Measurements from ENCODE around the gene MCTP1. TPM values are rescaled to one million over a fixed set of nuclear protein-coding genes. Genes with fewer than 3 reads are reported as not detected.

Gene MCTP1
- total RNA-seq, 1 donor from 2014 or later, result 6.4 TPM

DNA sequence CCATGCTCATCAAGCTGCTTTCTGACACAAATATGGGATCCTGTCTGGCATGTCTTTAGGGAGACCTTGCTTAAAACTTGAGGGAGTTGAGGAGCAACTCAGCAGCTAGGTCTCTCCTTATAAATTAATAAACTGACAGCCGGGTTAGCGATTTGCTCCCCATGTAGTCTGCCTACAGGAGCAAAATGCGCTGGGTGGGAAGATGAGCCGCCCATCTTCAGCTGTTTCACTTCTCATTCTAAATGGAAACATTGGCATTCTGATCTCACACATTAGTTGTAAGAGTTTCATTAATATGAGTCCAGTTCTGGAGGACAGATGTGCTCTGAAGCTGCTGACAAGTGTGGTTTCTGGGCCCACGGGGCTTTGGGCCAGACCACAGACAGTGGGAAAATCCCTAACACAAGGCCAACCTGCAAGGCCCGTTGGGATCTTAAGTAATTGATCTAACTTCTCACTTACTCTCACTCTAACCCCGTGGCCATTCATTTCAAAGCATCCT lies 197.0 kb downstream of the MCTP1 start:
- intact Hi-C loops (cut with micrococcal nuclease), result no loop called here
- ATAC-seq, result peak; percentile 63

DNA sequence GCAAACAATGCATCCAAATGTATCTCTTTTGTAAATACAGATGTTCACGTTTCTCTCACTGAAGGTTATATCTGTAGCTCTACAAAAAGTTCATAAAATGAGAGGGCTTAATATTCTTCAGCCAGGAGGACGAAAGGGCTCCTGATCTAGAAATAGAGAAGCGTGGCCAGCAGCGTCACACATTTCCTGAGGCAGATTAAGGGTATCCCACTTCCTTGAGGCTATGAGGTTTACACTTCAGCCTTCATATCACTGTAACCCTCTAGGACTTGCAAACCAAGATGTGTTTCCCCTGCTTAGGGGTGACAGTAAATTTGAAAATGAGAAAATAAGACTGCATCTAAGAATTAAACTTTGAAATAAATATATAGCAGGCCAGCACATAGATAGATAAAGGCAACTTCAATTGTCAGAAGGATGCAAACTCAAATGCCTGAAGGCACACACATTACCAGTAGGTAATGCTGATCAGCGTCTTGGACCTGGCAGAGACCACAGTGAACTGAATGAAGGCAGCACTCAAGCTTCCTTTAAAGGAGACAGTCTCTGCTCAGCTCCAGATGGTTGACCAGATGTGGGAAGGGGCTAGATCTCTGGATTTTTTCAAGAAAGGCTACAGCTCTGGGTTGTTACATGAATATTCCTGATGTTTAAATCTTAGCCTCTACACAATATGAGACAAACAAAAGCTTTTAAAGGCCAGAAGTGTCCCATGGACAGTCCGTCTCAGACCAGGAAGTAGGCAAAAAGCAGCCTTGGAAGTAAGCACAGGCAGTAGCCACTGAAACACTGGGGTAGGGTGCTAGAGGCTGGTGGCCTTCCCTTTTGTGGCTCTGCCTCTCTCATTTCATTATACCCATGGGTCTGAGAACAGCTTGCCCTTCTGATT lies 197.7 kb downstream of the MCTP1 start:
- intact Hi-C loops (cut with micrococcal nuclease), result no loop called here
- DNase-seq, result no peak
- peak; percentile 41 for ATAC-seq

More for the DNA sequence above, 197.0 kb downstream of the MCTP1 start:
- DNase-seq, result no peak

DNA sequence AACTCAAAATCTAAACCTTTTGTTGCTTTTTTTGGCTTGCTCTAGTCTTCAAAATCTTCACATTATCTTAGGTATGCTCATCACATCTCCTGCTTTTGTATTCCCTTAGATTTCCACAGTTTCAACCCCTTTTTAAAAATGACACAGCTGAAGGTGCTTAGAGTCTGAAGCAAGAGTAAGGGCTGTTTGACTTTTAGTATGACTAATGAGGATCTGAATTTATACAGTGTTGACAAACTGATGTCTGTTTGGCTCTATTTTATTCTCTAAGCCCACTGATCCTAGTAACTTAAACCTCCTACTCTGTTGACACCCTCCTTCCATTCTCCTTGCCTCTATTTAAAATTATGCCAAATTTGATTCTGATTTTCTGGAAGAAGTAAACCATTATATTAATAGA lies 200.1 kb downstream of the MCTP1 start:
- ATAC-seq (no peak), DNase-seq (no peak)
- intact Hi-C loops (cut with micrococcal nuclease), result no loop called here

DNA sequence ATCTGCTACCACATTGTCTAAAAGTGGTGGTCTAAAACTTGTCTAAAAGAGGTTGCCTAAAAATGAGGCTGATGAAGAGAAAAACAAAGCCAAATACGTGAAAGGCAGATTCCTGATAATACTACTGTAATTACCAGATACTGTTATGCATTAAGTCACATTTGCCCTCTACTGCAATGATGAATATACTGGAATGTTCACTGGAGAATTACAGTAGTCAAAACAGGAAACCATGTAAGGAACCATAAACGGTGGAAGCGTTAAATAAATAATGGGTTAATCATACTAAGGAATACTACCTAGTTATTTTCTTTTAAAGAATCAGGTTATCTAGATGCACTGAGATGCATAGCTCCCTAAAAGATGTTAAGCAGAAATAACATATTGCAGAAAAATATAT lies 201.3 kb downstream of the MCTP1 start:
- intact Hi-C loops (cut with micrococcal nuclease), result no loop called here
- ATAC-seq (no peak), DNase-seq (no peak)

DNA sequence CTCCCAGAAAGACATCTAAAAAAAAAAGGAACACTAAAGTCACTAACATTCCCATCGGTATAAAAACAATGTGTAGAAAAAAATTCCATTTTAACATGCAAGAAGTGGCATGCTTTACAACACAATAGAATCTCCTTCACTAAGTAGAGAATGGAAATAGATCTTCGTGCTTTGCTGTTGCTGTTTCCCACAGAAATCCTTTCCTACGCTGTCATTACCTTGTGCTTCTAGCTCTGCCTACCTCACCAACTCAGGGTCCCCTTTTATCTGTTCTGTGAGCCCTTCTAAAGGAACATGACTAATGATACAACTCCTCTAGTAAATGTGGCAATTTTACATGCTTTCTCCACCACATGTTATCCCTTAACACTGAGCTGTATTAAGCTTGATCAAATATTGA lies 202.9 kb downstream of the MCTP1 start:
- ATAC-seq (no peak), DNase-seq (no peak)
- intact Hi-C loops (cut with micrococcal nuclease), result no loop called here

DNA sequence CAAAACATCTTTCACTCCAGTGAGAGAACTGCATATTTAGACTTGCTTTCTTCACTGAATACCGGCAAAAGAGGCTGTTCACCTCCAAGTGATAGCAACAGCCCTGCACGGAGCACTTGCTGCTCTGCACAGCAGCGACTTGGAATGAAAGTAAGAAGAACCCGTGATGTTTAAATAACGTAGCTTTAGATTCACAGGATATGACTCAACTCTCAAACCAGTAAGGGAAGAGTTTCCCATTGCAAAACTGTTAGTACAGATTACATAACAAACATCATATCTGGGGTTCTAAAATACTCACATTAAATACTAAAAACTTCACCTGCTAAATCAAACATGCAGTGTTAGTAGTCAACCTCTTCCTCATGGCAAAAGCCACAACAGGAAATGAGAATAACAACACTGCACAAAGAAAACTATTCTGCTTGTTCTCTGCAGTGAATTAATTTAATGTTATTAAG lies 203.4 kb downstream of the MCTP1 start:
- ATAC-seq (peak; percentile 69), DNase-seq (peak; percentile 43)
- intact Hi-C loops (cut with micrococcal nuclease), result no loop called here

DNA sequence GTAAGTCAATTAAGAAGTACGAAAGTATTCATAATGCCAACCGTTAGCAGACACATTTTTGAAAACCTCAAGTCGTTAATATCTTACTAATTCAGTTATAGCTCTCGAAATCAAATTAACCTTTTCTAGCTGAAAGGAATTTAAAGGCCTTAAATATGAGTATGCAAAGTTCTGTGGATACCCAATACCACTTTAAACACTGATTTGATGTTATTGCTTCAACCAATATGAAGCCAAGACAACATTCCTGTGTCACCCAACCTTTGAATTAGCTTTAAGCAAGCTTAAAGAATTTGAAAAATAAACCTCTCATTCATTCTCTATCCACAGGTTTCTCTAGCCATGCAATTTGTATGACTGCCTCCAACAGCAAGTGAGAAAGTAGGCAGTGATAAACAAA lies 204.5 kb downstream of the MCTP1 start:
- no peak for DNase-seq
- intact Hi-C loops (cut with micrococcal nuclease), result no loop called here
- ATAC-seq, result no peak

DNA sequence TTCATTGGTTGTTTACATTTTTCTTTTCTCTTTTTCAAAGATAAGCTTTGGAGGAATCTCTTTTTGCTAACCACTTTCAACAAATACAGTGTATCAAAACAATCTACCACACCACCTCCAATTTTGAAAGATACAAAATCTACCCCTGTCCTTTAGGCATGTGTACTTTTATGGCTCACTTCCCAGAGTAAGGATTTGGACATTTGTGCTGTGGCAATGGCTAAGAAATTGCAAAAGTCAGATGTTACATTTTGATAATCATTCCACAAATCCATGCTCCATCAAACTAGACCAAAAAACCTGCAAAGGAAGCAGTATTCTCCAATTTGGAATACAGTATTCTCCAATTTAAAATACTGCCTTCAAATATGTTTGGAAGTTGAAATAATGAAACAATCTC lies 204.9 kb downstream of the MCTP1 start:
- DNase-seq (no peak), ATAC-seq (no peak)
- intact Hi-C loops (cut with micrococcal nuclease), result no loop called here

DNA sequence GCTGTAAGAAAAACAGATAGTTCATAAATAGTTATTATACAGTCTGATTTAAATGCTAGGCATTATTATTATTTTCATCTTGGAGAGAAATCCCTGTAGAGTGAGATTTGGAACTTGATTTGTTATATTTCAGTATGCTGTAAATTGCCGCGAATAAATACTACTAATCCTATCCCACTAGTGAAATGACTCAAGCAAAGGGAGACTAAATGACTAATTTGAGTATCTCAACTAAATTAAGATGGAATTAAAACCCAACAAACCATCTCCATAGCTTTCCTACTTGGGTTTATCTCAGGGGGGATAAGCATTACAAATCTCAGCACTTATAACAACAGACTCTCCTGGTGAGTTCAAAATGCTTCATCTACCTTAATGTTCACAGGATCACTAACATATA lies 206.0 kb downstream of the MCTP1 start:
- intact Hi-C loops (cut with micrococcal nuclease), result no loop called here
- DNase-seq, result no peak

DNA sequence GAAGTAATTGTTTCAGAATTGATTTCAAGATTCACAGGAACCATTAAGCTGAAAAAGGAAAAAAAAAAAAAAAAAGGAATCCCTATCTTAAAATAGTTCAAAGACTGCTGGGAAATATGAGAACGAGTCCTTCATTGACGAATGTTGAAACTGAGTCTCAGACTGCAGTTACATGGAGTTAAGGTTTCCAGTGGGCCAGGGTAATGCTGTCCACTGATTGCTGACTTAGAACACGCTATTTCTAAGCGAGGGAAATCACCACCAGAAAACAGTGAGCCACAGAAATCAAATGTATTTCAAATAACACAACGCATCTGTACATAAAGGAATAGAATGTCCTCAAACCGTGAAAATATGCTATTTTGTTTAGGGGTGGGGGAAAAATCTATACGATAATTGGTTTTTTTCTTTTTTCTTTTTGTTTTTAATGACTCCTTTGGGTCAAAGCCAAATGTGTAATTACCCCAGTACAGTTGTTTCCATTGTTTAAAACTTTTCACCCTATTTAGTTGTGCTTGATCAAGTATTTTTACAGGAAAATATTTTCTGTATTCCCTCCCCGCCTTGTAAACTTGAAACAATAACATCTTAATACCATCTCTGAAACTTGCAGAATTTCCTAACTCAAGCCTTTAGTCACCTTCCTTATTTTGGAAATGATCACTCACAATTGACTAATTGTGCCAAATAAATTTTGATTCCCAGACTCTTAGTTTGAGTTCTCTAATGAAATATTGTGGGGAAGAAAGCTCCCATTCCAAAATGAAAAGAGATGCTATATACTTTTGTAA lies 208.3 kb downstream of the MCTP1 start:
- ATAC-seq (no peak), DNase-seq (no peak)
- intact Hi-C loops (cut with micrococcal nuclease), result no loop called here

More for the DNA sequence above, 206.0 kb downstream of the MCTP1 start:
- no peak for ATAC-seq

DNA sequence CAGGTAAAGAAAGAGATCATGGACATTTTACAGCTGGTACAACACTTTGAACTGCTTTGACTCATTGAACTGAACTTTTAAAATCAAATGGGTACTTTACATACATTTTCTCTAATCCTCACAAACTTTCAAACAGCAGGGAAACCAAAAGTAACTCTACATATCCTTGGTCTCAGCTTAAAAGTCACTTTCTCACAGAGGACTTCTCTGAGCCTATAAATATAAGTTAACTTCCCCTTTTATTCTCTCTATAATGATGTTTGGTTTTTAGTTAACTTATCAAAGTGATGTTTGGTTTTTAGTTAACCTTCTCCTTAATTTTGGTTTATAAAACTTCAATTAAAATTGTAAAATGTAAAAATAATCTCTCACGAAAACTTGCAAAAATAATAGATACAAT lies 209.8 kb downstream of the MCTP1 start:
- no peak for ATAC-seq
- intact Hi-C loops (cut with micrococcal nuclease), result no loop called here
- no peak for DNase-seq

DNA sequence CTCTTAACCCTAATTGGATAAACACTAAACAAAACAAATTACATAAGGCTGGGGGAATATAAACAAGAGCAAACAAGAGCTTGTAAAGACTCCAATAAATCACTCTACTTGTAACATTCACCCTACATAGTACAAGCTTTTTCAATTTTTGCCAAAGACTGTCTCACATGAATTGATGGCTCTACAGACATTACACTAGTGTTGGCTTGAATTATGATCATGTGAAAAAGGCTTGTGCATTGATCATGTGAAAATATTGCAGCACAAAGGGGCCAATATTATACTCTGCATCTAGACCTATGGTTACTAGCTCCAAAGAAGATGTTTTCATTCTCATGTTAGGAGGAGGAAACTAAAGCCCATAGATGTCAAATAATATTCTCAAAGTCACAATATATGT lies 212.6 kb downstream of the MCTP1 start:
- no peak for ATAC-seq
- no peak for DNase-seq
- intact Hi-C loops (cut with micrococcal nuclease), result no loop called here

DNA sequence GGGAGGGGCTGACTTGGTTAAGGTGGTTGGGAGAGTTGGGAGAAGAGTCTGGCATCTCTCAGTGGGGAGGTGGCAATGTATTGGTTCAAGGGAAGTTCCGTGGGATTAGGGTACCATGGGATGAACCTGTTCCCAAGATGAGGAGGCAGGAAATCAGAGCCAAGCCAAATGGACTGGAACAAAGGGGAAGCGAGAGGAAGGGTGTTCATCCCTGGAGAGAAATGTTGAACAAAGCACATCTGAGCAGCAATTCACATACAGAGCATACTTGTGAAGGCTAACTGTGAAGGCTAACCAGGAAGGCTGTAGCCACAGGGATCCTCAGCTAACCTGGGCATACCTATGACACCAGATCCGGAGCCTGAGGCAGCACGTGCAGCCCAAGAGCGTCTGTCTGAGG lies 214.0 kb downstream of the MCTP1 start:
- DNase-seq, result no peak
- intact Hi-C loops (cut with micrococcal nuclease), result no loop called here
- ATAC-seq, result peak; percentile 18

DNA sequence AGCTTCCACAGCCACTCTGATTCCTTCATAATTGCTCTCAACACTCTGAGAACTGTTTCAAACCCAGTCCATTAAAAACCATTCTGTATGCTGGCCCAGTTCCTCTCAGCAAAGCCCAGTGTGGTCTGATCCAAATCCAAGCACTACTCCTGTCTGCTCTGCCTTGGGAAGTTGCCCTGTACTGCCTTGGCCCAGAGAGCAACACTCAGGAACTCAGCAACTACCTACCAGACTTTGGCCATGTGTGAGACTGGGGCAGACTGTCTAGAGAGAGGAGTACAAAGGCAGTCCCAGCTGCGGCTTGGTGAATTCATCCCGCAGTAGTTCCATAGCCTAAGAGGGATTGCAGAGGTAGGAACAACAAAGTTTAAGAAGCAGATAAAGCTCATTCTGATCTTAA lies 214.4 kb downstream of the MCTP1 start:
- ATAC-seq (no peak), DNase-seq (no peak)
- intact Hi-C loops (cut with micrococcal nuclease), result no loop called here

DNA sequence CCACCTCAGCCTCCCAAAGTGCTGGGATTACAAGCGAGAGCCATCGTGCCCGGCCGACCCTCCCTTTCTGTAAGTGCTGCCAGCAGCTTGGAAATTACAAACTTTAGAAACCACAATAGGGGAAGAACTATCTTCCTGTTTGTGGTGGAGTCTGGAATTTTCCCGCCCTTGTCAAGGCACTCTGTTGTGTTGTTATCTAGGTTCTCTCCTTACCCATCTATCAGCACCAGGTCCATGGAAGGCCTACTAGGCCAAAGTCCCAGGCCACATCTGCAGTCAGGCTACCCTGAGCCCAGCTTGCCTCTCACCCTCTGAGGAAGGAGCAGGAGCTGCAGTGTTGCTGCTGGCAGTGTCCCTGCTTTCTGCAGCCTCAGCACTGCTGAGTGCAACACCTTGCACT lies 214.9 kb downstream of the MCTP1 start:
- ATAC-seq (peak; percentile 57), DNase-seq (peak; percentile 32)
- intact Hi-C loops (cut with micrococcal nuclease), result no loop called here

DNA sequence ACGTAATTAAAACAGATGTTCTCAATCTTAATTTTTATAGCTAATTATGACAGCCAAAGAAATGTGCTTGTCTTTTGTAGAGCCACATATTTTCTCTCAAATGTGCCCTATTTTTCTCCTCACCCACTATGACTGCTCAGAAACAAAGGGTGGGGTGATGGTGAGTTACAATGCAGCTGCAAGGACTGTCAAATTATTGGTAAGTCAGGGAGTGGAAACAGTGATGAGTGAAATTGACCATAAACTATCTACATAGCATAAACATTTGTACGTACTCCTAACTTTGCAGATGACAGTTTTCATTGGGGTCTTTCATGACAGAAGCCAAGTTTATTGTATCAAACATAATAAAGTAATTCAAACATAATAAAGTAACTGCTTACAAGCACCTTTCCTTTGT lies 215.9 kb downstream of the MCTP1 start:
- DNase-seq (no peak), ATAC-seq (no peak)
- intact Hi-C loops (cut with micrococcal nuclease), result no loop called here

DNA sequence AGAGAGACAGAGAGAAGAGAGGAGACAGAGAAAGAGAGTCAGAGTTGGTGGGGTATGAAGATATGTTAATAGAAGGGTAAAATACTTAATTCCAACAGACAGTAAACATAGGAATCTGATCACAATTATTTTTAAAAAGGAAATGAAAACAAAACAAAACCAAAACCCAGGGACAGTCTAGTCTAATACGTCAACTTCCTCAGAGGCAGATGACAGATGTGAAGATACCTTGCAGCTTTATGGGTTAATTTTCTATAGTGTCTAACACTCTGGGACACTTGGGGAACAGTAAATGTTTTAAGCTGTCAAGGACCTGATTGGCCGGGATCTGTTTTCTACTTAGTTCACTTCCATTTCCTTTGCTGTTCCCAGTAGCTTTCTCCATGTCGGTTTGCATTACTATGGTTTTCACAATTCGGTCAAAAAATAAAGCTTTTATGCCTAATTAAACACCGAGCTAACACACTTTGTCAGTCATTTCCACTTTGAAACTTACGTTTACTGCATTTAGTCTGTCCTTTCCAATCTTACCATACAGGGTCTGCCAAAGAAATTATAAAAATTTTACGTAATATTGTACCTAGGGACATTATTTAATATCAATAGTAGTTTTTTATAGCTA lies 216.5 kb downstream of the MCTP1 start:
- intact Hi-C loops (cut with micrococcal nuclease), result no loop called here
- ATAC-seq, result no peak
- DNase-seq, result no peak

DNA sequence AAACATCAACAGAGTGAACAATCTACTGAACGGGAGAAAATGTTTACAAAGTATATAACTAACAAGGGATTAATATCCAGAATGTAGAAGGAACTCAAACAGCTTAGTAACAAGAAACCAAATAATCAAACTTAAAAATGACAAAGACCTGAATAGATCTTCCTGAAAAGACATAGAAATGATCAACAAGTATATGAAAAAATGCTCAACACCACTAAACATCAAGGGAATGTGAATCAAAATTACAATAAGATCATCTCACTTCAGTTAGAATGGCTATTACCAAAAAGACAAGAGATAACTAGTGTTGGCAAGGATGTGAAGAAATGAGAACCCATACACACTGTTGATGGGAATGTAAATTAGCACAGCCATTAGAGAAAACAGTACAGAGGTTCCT lies 218.8 kb downstream of the MCTP1 start:
- intact Hi-C loops (cut with micrococcal nuclease), result no loop called here
- no peak for DNase-seq
- no peak for ATAC-seq

DNA sequence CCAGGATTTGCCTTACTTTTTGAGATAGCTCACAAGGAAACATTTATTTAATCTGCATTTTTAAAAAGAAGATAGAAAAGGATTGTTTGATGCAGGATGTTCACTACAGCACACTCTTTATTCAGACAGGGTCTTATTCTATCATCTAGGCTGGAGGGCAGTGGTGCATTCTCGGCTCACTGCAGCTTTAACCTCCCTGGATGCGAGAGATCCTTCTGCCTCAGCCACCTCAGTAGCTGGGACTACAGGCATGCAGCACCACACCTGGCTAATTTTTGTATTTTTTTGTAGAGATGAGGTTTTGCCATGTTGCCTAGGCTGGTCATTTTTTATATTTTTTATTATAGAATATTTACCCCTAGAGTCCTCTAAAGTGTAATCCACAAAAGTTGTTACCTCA lies 221.4 kb downstream of the MCTP1 start:
- intact Hi-C loops (cut with micrococcal nuclease), result no loop called here
- no peak for ATAC-seq
- DNase-seq, result no peak

DNA sequence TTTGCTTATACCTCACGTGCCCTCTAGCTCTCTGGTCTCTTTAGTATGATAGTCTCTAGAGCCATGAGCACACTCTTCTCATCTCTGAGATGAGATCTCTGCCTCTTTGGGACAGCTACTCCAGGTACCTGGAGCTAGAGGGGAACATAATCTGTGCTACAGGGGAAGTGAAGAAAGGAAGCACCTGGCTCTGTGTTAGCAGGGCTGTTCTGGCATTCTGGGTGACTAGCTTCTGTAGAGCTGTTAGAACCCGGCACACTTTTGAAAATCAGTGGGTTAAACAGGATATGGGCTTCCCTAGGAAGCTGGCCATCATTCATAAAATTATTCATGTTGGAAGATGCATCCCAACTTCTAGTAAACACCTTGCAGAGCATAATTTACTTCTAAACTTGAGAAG lies 224.8 kb downstream of the MCTP1 start:
- DNase-seq, result no peak
- intact Hi-C loops (cut with micrococcal nuclease), result no loop called here
- ATAC-seq, result no peak

Data from left ventricle myocardium superior (tissue), 1 donor.